ENCODE data around the gene OSR1.
"Not testable (repeated sequence)": the region's sequence is repeated elsewhere in the genome, so short reads cannot be mapped to it uniquely, and the experiment has no call there.

OSR1 gene

GRCh38 chr2:19358242-19359020, at the start of gene OSR1:
TSS of gene OSR1 (minus strand) at chr2:19358623. CDS start at chr2:19353805, 4,818 bp downstream.
- DNase-seq, result peak in 1 of 2 experiments; percentile 34

GRCh38 chr2:19403785-19404184, 45.4 kb upstream of the OSR1 start:
- no peak for DNase-seq

- DNase-seq, result no peak
Observed at GRCh38 chr2:19392191-19392590, 33.8 kb upstream of the OSR1 start.

GRCh38 chr2:19389469-19389868, 31.0 kb upstream of the OSR1 start:
- not testable (repeated sequence) for DNase-seq

GRCh38 chr2:19380532-19380931, 22.1 kb upstream of the OSR1 start:
- no peak for DNase-seq

GRCh38 chr2:19378939-19379338, 20.5 kb upstream of the OSR1 start:
- DNase-seq, result no peak

GRCh38 chr2:19377717-19378116, 19.3 kb upstream of the OSR1 start:
- DNase-seq, result no peak

- no peak for DNase-seq
Observed at GRCh38 chr2:19373352-19373751, 14.9 kb upstream of the OSR1 start.

- no peak for DNase-seq
Observed at GRCh38 chr2:19371996-19372582, 13.7 kb upstream of the OSR1 start.

GRCh38 chr2:19369341-19369955, 11.0 kb upstream of the OSR1 start:
- peak; percentile 16 to 45 for DNase-seq

- DNase-seq, result no peak
Observed at GRCh38 chr2:19368760-19369159, 10.3 kb upstream of the OSR1 start.

GRCh38 chr2:19367326-19367725, 8.9 kb upstream of the OSR1 start:
- no peak for DNase-seq

GRCh38 chr2:19365126-19365525, 6.7 kb upstream of the OSR1 start:
- DNase-seq, result no peak

- DNase-seq, result no peak
Observed at GRCh38 chr2:19364014-19364413, 5.6 kb upstream of the OSR1 start.

GRCh38 chr2:19363474-19363778, 5.0 kb upstream of the OSR1 start:
- DNase-seq, result no peak

- DNase-seq, result peak; percentile 90 to 91
Observed at GRCh38 chr2:19362755-19363473, 4.5 kb upstream of the OSR1 start.

- no peak for DNase-seq
Observed at GRCh38 chr2:19362094-19362754, 3.8 kb upstream of the OSR1 start.

- no peak for DNase-seq
Observed at GRCh38 chr2:19361325-19361990, 3.0 kb upstream of the OSR1 start.

GRCh38 chr2:19360966-19361321, 2.5 kb upstream of the OSR1 start:
- no peak for DNase-seq

GRCh38 chr2:19360266-19360965, 2.0 kb upstream of the OSR1 start:
- no peak for DNase-seq

- DNase-seq, result no peak
Observed at GRCh38 chr2:19359456-19359855, 1.0 kb upstream of the OSR1 start.

GRCh38 chr2:19359021-19359357, 566 bp upstream of the OSR1 start:
- no peak for DNase-seq
